Calu3 (cell line): ENCODE measurements around the gene CFAP43. TPM values are rescaled to one million over a fixed set of nuclear protein-coding genes. Genes with fewer than 3 reads are reported as not detected.

Experiments
- BruUV-seq: library from RNA; stranded (reverse); fragments of 400-500 nt; replicated peaks from 2 replicates; lab custom pipeline; 2021; lab: Mats Ljungman, UMichigan
- CTCF ChIA-PET: fragments of 300-600 bp; sonication (Branson Sonifier 250); formaldehyde crosslinking; loops from one replicate; lab custom pipeline; 2022; ENCODE audit warnings: antibody characterized with exemption; lab: Charles Lee
- DNase-seq: peaks from one replicate; pipeline ENCODE4 v3.0.0; 2022
- H3K27ac Mint-ChIP-seq: one replicate; pipeline ENCODE4 v1.8.0; 2022; ENCODE audit warnings: mixed read lengths; ENCODE audit not compliant: unreplicated experiment
- H3K27me3 Mint-ChIP-seq: one replicate; pipeline ENCODE4 v1.8.0; 2022; ENCODE audit warnings: mixed read lengths; ENCODE audit not compliant: unreplicated experiment
- H3K36me3 Mint-ChIP-seq: one replicate; pipeline ENCODE4 v1.8.0; 2022; ENCODE audit warnings: mild to moderate bottlenecking, moderate library complexity, mixed read lengths; ENCODE audit not compliant: insufficient read depth, unreplicated experiment
- H3K4me1 Mint-ChIP-seq: one replicate; pipeline ENCODE4 v1.8.0; 2022; ENCODE audit warnings: mild to moderate bottlenecking, low read depth, mixed read lengths; ENCODE audit not compliant: unreplicated experiment
- H3K4me3 Mint-ChIP-seq: one replicate; pipeline ENCODE4 v1.8.0; 2022; ENCODE audit warnings: mild to moderate bottlenecking, low read depth, moderate library complexity, mixed read lengths; ENCODE audit not compliant: unreplicated experiment
- H3K9me3 Mint-ChIP-seq: one replicate; pipeline ENCODE4 v1.8.0; 2022; ENCODE audit warnings: low read depth, mixed read lengths; ENCODE audit not compliant: unreplicated experiment
- CTCF ChIP-seq: fragments of 200-600 bp; IDR thresholded peaks from one replicate; pipeline ENCODE4 v1.8.0; 2022; ENCODE audit warnings: antibody characterized with exemption; ENCODE audit not compliant: unreplicated experiment
- intact Hi-C: fragments of 100-400 bp; cut with micrococcal nuclease; formaldehyde crosslinking; loops from one replicate; pipeline ENCODE4 v1.10.0; 2022; ENCODE audit not compliant: unreplicated experiment
- total RNA-seq: library from RNA; stranded (reverse); gene quantifications from 2 replicates; pipeline ENCODE4 v1.2.3, GENCODE V29; 2022

CFAP43 gene
- total RNA-seq, 1 experiment from 2014 or later, result 0.94 TPM

GRCh38 chr10:104144931-104145330, 87.2 kb downstream of the CFAP43 start:
- Mint-ChIP-seq H3K4me3 (no peak overlapping the region), H3K4me1 (no peaks in the 10 kb centered on the region), H3K27me3 (peaks cover 17% of the 10 kb centered on the region), H3K9me3 (peaks cover 2% of the 10 kb centered on the region), H3K36me3 (no peaks in the 10 kb centered on the region), H3K27ac (no peak overlapping the region)
- no peak for TF ChIP-seq CTCF
- CTCF ChIA-PET, result no interaction called here
- no peak for DNase-seq
- intact Hi-C loops, result no loop called here
- BruUV-seq, result no TSS peak

- DNase-seq, result no peak
- no peak for TF ChIP-seq CTCF
- Mint-ChIP-seq H3K4me1 (no peaks in the 10 kb centered on the region), H3K9me3 (no peaks in the 10 kb centered on the region), H3K4me3 (no peak overlapping the region), H3K27me3 (peaks cover 14% of the 10 kb centered on the region), H3K27ac (no peak overlapping the region), H3K36me3 (no peaks in the 10 kb centered on the region)
- intact Hi-C loops, result no loop called here
- CTCF ChIA-PET, result no interaction called here
- no TSS peak for BruUV-seq
Observed at GRCh38 chr10:104143829-104144228, 88.3 kb downstream of the CFAP43 start.

GRCh38 chr10:104142081-104142480, 90.1 kb downstream of the CFAP43 start:
- BruUV-seq, result no TSS peak
- Mint-ChIP-seq H3K36me3 (no peaks in the 10 kb centered on the region), H3K27ac (no peak overlapping the region), H3K9me3 (no peaks in the 10 kb centered on the region), H3K4me3 (no peak overlapping the region), H3K4me1 (no peaks in the 10 kb centered on the region), H3K27me3 (peaks cover 10% of the 10 kb centered on the region)
- CTCF ChIA-PET, result no interaction called here
- intact Hi-C loops, result no loop called here
- DNase-seq, result no peak
- TF ChIP-seq CTCF, result no peak

- no peak for TF ChIP-seq CTCF
- no peak overlapping the region for H3K27ac Mint-ChIP-seq
- no peaks in the 10 kb centered on the region for H3K27me3 Mint-ChIP-seq
- H3K36me3 Mint-ChIP-seq, result no peaks in the 10 kb centered on the region
- no peak overlapping the region for H3K4me3 Mint-ChIP-seq
- no peaks in the 10 kb centered on the region for H3K9me3 Mint-ChIP-seq
- intact Hi-C loops, result loop anchor here (5.0 kb wide), 1 partner anchor 58 kb away; no protein-coding TSS in a partner anchor
- CTCF ChIA-PET, result no interaction called here
- no TSS peak for BruUV-seq
- no peaks in the 10 kb centered on the region for H3K4me1 Mint-ChIP-seq
- no peak for DNase-seq
Observed at GRCh38 chr10:104139221-104139620, 92.9 kb downstream of the CFAP43 start.
